Gastroesophageal sphincter (tissue), 4 donors: Measurements from ENCODE around the gene NKD1. TPM values are rescaled to one million over a fixed set of nuclear protein-coding genes. Genes with fewer than 3 reads are reported as not detected.

Experiments used
- ATAC-seq: fragments of 150-250 bp; one replicate; pipeline ENCODE4 v1.9.1; 2016; ENCODE audit warnings: mild to moderate bottlenecking, moderate library complexity
- H3K27ac ChIP-seq, 4 donors: fragments of 200-600 bp; sonication (generic) in 3 of 4; 1 replicate in 3 of 4; 2 replicates in 1 of 4; pipeline ENCODE4 v1.5.1; 2016 to 2019
- H3K27me3 ChIP-seq: fragments of 200-600 bp; sonication (generic); one replicate; pipeline ENCODE4 v1.5.1; 2019
- H3K36me3 ChIP-seq, 2 donors: fragments of 200-600 bp; sonication (generic); one replicate each; pipeline ENCODE4 v1.5.1; 2019; ENCODE audit warnings: control low read depth in 1 of 2
- H3K4me1 ChIP-seq, 3 donors: fragments of 200-600 bp; sonication (generic); 1 replicate in 2 of 3; 2 replicates in 1 of 3; pipeline ENCODE4 v1.5.1; 2016 to 2019; ENCODE audit warnings: control low read depth in 2 of 3
- H3K4me3 ChIP-seq, 2 donors: fragments of 200-600 bp; sonication (generic); one replicate each; pipeline ENCODE4 v1.5.1; 2019; ENCODE audit warnings: mild to moderate bottlenecking in 1 of 2, moderate library complexity in 1 of 2
- H3K9me3 ChIP-seq, 3 donors: fragments of 200-600 bp; sonication (generic); one replicate each; pipeline ENCODE4 v1.5.1; 2017 to 2019; ENCODE audit warnings: control low read depth in 2 of 3
- EP300 ChIP-seq: sonication (generic); formaldehyde crosslinking; IDR thresholded peaks from one replicate; pipeline ENCODE4 v1.6.1; 2017; ENCODE audit warnings: antibody characterized with exemption, mild to moderate bottlenecking
- POLR2A ChIP-seq, 2 donors: fragments of 450-650 bp; IDR thresholded peaks; one replicate each; pipeline ENCODE4 v1.6.1; 2017; ENCODE audit warnings: antibody characterized with exemption in 2 of 2, mild to moderate bottlenecking in 2 of 2, moderate library complexity in 1 of 2
- POLR2AphosphoS5 ChIP-seq: sonication (generic); formaldehyde crosslinking; IDR thresholded peaks from one replicate; pipeline ENCODE4 v1.6.1; 2017; ENCODE audit warnings: antibody characterized with exemption
- WGBS, 2 donors: methylation state at CpG; one replicate each; pipeline ENCODE4 v1.1.5; 2018; ENCODE audit warnings: low coverage in 1 of 2; 5-methylcytosine and 5-hydroxymethylcytosine counted together
- total RNA-seq, 4 donors: library from RNA; depleted of rRNA; stranded (reverse); fragments of >200 nt; gene quantifications; one replicate each; pipeline ENCODE4 v1.1.0, GENCODE V29; 2016
- TF ChIP-seq, protein P1 (sequence below), 4 experiments: fragments of 200-600 bp in 2 of 4; fragments of 450-650 bp in 2 of 4; sonication (generic) in 1 of 4; IDR thresholded peaks; one replicate each; pipeline ENCODE4 v1.5.1; 2017 to 2019; ENCODE audit warnings: antibody characterized with exemption in 4 of 4, mild to moderate bottlenecking in 2 of 4, moderate library complexity in 2 of 4

The NKD1 gene
- total RNA-seq, 4 donors from 2014 or later: 27.7 to 69.2 (median 48.7) TPM

DNA sequence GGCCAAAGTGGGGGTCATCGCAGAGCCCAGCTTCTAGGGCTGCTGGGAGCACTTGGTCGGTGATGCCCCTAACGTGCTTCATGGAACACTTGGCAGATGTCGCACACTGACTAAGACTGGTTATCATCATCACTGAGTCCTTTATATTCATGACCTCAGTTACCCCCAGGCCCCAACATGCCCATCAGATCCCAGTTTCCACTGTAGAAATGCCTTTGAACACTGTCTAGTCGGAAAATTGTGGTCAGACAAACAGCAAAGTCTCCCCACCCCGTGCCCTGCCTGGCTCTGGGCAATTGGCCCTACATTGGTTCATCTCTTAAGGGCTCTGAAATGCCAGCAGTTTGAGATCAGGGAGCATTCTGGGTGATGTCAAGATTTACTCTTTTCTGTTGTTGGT, 51.3 kb downstream of the NKD1 start:
- no peak for TF ChIP-seq EP300
- no peak for ATAC-seq
- Histone ChIP-seq H3K27me3 (no peaks in the 10 kb centered on the region), H3K36me3 (no peaks in the 10 kb centered on the region), H3K4me1 (peaks cover 11 to 92% (median 51%) of the 10 kb centered on the region in 3 donors), H3K9me3 (no peaks in the 10 kb centered on the region), H3K27ac (peak overlapping the region in 3 of 4 donors; percentile 89 to 96 (median 91)), H3K4me3 (no peak overlapping the region)
- 35 to 59% methylated on average over 2 of the region's 6 CpGs for WGBS, 2 donors

DNA sequence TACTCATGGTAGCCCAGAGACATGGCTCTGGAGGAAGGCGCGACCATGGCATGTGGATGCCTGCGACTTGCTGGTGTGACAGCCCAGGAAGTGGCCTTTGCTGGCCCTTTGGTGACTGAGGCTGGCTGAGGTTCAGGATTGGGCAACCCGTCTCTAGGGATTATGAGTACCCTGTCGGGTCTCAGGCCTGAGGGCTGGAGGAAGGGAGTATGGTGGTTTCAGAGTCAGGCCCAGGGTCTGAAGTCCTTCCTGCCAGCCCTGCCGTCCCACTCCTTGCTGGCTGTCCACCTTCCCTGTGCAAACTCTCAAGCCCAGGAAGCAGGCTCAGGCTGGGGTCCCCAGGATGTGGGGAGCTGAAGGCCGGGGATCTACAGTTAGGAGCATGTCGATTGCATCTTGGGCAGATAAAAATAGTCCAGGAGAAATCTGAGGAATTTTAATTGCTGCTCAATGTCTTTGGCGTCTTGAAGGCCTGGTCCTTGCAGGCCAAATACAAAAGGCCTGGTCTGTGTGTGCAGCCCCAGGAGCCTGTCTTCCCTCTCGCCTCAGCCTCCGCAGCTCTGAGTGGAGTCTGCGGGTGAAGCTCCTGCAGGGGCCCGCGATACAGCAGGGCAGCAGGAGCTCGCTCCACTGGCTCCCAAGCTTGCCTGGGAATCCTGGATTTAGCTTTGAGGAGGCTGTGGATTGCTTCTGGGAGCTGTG, 52.5 kb downstream of the NKD1 start:
- WGBS, 2 donors: 50 to 74% methylated on average over 2 to 6 of the region's 15 CpGs
- TF ChIP-seq POLR2A (IDR thresholded peaks at IDR 0.05) (no peak), POLR2AphosphoS5 (peak; percentile 13)
- TF ChIP-seq, protein P1, sequence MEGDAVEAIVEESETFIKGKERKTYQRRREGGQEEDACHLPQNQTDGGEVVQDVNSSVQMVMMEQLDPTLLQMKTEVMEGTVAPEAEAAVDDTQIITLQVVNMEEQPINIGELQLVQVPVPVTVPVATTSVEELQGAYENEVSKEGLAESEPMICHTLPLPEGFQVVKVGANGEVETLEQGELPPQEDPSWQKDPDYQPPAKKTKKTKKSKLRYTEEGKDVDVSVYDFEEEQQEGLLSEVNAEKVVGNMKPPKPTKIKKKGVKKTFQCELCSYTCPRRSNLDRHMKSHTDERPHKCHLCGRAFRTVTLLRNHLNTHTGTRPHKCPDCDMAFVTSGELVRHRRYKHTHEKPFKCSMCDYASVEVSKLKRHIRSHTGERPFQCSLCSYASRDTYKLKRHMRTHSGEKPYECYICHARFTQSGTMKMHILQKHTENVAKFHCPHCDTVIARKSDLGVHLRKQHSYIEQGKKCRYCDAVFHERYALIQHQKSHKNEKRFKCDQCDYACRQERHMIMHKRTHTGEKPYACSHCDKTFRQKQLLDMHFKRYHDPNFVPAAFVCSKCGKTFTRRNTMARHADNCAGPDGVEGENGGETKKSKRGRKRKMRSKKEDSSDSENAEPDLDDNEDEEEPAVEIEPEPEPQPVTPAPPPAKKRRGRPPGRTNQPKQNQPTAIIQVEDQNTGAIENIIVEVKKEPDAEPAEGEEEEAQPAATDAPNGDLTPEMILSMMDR (IDR thresholded peaks at IDR 0.05): no peak
- no peaks in the 10 kb centered on the region for H3K36me3 ChIP-seq
- H3K27me3 ChIP-seq: no peaks in the 10 kb centered on the region
- H3K4me3 ChIP-seq: no peak overlapping the region
- peaks cover 11 to 98% (median 55%) of the 10 kb centered on the region in 3 donors for H3K4me1 ChIP-seq
- peak overlapping the region; percentile 81 to 96 (median 90) for H3K27ac ChIP-seq
- no peak for ATAC-seq
- H3K9me3 ChIP-seq: no peaks in the 10 kb centered on the region

DNA sequence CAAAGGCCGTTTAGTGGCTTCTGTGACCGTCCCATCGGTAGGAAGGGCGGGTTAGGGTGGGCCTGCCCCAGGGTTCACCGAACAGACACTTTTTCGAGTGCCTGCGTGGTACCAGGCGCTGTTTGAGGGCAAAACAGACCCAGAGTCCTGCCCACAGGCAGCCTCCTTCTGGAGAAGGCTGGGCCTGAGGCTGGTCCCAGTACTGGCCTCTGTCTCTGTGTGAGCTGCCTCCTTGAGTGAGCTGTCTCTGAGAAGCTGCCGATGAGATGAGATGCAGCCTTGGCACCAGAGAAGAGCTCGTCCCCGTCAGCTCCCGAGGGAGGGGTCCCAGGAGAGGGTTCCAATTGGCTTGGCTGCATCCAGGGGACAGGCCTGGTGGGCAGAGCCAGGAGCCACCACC, 53.1 kb downstream of the NKD1 start:
- peaks cover 11 to 98% (median 55%) of the 10 kb centered on the region in 3 donors for H3K4me1 ChIP-seq
- TF ChIP-seq, protein P1 (IDR thresholded peaks at IDR 0.05): no peak
- TF ChIP-seq POLR2A (IDR thresholded peaks at IDR 0.05): no peak
- no peak for TF ChIP-seq EP300
- TF ChIP-seq POLR2AphosphoS5: no peak
- H3K9me3 ChIP-seq: no peaks in the 10 kb centered on the region
- no peak for ATAC-seq
- no peaks in the 10 kb centered on the region for H3K36me3 ChIP-seq
- no peak overlapping the region for H3K4me3 ChIP-seq
- no CpG with 5 or more reads among the region's 12 CpGs for WGBS, 2 donors
- peak overlapping the region; percentile 81 to 96 (median 90) for H3K27ac ChIP-seq
- no peaks in the 10 kb centered on the region for H3K27me3 ChIP-seq

DNA sequence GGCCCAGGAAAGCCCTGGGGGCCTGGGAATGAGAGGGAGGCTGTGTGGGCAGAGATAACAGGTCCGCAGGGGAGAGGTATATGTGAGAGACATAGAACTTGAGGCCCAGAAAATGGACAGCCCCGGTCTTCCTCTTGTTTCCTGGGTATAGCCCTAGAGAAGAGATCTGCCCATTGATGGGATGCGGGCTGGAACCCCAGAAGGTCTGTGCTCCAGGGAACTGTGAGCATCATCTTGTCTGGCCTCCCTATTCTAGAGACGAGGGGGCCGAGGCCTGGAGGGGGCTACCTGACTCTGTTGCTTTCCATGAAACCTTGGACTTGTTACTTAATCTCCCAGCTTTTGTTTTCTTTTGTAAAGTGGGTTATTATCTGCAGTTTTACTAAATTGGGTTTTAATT, 53.9 kb downstream of the NKD1 start:
- TF ChIP-seq POLR2AphosphoS5 (no peak), POLR2A (IDR thresholded peaks at IDR 0.05) (no peak), EP300 (no peak)
- TF ChIP-seq, protein P1 (IDR thresholded peaks at IDR 0.05): no peak
- peak overlapping the region; percentile 81 to 96 (median 90) for H3K27ac ChIP-seq
- H3K9me3 ChIP-seq: no peaks in the 10 kb centered on the region
- no peak for ATAC-seq
- no peaks in the 10 kb centered on the region for H3K36me3 ChIP-seq
- no peaks in the 10 kb centered on the region for H3K27me3 ChIP-seq
- WGBS, 2 donors: 40 to 76% methylated on average over 1 to 3 of the region's 5 CpGs
- peaks cover 11 to 100% (median 55%) of the 10 kb centered on the region in 3 donors for H3K4me1 ChIP-seq
- H3K4me3 ChIP-seq: no peak overlapping the region

DNA sequence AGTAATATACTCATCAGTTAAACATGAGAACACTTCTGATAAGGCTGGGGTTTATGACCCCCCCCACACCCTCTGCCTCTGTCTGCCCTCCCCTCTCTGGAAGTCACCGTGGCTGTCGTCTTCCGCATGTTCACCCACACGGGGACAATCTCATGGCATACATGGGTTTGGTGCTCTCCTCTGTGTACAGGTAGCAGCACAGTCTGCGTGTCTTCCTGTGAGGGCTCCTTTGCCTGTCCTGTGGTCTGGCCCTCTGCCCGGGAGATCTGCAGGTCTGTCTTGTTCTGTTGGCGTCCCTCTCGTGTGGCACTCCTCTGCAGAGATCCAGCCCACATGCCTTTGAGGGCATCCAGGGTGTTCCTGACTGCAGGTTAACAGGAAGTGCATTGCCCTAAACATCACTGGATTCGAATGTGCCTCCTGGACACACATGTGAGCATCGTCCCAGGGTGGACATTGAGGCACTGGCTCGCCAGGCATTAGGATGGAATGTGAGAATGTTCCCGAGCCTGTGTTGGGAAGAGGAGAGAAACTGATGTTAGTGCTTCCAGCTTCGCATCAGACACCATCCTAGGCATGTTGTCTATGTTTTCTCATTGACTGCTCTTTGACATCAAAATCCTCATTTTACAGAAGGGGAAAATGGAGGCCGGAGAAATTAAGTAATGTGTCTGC, 54.5 kb downstream of the NKD1 start:
- Histone ChIP-seq H3K27me3 (no peaks in the 10 kb centered on the region), H3K27ac (peak overlapping the region; percentile 81 to 96 (median 90)), H3K9me3 (no peaks in the 10 kb centered on the region), H3K4me1 (peaks cover 11 to 100% (median 55%) of the 10 kb centered on the region in 3 donors), H3K4me3 (no peak overlapping the region), H3K36me3 (no peaks in the 10 kb centered on the region)
- TF ChIP-seq POLR2AphosphoS5 (no peak), EP300 (no peak), POLR2A (IDR thresholded peaks at IDR 0.05) (no peak)
- TF ChIP-seq, protein P1 (IDR thresholded peaks at IDR 0.05): no peak
- WGBS, 2 donors: 43 to 50% methylated on average over 5 to 11 of the region's 14 CpGs
- ATAC-seq: no peak
